HEK293 (cell line): ENCODE data around the gene WDR75.

Source experiments
- ATF2 ChIP-seq: fragments of 450-650 bp; formaldehyde crosslinking; IDR thresholded peaks from 2 replicates; pipeline ENCODE4 v1.5.1; 2016; ENCODE audit warnings: missing biosample characterization, missing genetic modification characterization, low read depth
- CTCF ChIP-seq: fragments of 450-650 bp; formaldehyde crosslinking; IDR thresholded peaks from 2 replicates; pipeline ENCODE4 v1.5.1; 2016; ENCODE audit warnings: missing biosample characterization, missing genetic modification characterization
- REST ChIP-seq: fragments of 450-650 bp; formaldehyde crosslinking; IDR thresholded peaks from 2 replicates; pipeline ENCODE4 v1.5.1; 2016; ENCODE audit warnings: missing biosample characterization, missing genetic modification characterization
- SP2 ChIP-seq: fragments of 450-650 bp; formaldehyde crosslinking; IDR thresholded peaks from 2 replicates; pipeline ENCODE4 v1.5.1; 2016; ENCODE audit warnings: missing biosample characterization, missing genetic modification characterization
- TRIM28 ChIP-seq: IDR thresholded peaks from 2 replicates; pipeline ENCODE4 v1.6.1; 2011; ENCODE audit warnings: low read length, control low read depth, borderline replicate concordance
- YY1 ChIP-seq: fragments of 450-650 bp; formaldehyde crosslinking; IDR thresholded peaks from 2 replicates; pipeline ENCODE4 v1.5.1; 2018; ENCODE audit warnings: missing biosample characterization, missing genetic modification characterization
- ZBTB7A ChIP-seq: fragments of 450-650 bp; formaldehyde crosslinking; IDR thresholded peaks from 2 replicates; pipeline ENCODE4 v1.5.1; 2016; ENCODE audit warnings: low read depth, missing biosample characterization, missing genetic modification characterization
- ZFP3 ChIP-seq: fragments of 450-650 bp; formaldehyde crosslinking; IDR thresholded peaks from 2 replicates; pipeline ENCODE4 v1.5.1; 2016; ENCODE audit warnings: low read depth, missing biosample characterization, missing genetic modification characterization
- ZNF274 ChIP-seq, 2 experiments: fragments of 200-500 bp in 1 of 2; fragments of 450-650 bp in 1 of 2; sonication (Bioruptor generic) in 1 of 2; formaldehyde crosslinking in 1 of 2; IDR thresholded peaks; 2 replicates each; pipeline versions ENCODE4 v1.5.1 to v1.6.1; 2014 to 2016; ENCODE audit warnings: borderline replicate concordance in 1 of 2, inconsistent platforms in 1 of 2, low read length in 1 of 2, missing biosample characterization in 1 of 2, missing genetic modification characterization in 1 of 2
- ZNF302 ChIP-seq: fragments of 450-650 bp; formaldehyde crosslinking; IDR thresholded peaks from 2 replicates; pipeline ENCODE4 v1.5.1; 2016; ENCODE audit warnings: missing biosample characterization, missing genetic modification characterization, low read depth
- ZNF513 ChIP-seq: fragments of 450-650 bp; IDR thresholded peaks from 2 replicates; pipeline ENCODE4 v1.5.1; 2018; ENCODE audit warnings: missing biosample characterization, missing genetic modification characterization
- ZNF610 ChIP-seq: fragments of 450-650 bp; formaldehyde crosslinking; IDR thresholded peaks from 2 replicates; pipeline ENCODE4 v1.5.1; 2016; ENCODE audit warnings: missing biosample characterization, missing genetic modification characterization, borderline replicate concordance
- ZNF664 ChIP-seq: fragments of 450-650 bp; formaldehyde crosslinking; IDR thresholded peaks from 2 replicates; pipeline ENCODE4 v1.5.1; 2016; ENCODE audit warnings: missing biosample characterization, missing genetic modification characterization

- no peak for TF ChIP-seq TRIM28
- TF ChIP-seq ZNF610, result no peak
- no peak for TF ChIP-seq CTCF (tag by site-specific recombination)
- TF ChIP-seq ATF2 (tag by site-specific recombination), result no peak
- no peak for TF ChIP-seq ZNF664 (tag by site-specific recombination)
- TF ChIP-seq ZBTB7A, result no peak
- no peak for TF ChIP-seq ZFP3 (tag by site-specific recombination)
- no peak for TF ChIP-seq YY1
- TF ChIP-seq SP2, result no peak
- no peak for TF ChIP-seq ZNF513 (tag by site-specific recombination)
- TF ChIP-seq ZNF302 (tag by site-specific recombination), result no peak
- no peak for TF ChIP-seq REST (tag by site-specific recombination)
- TF ChIP-seq ZNF274 (IDR thresholded peaks at IDR 0.05; ENCODE audit: low read length), result no peak
- TF ChIP-seq ZNF274 (tag by site-specific recombination; IDR thresholded peaks at IDR 0.05; ENCODE audit: borderline replicate concordance), result no peak
Observed at GRCh38 chr2:189444322-189444721, 3.0 kb downstream of the WDR75 start.
